NCI-H2196 treated with DMSO at 0.1 percent for 48 hours (cell line): ENCODE results near the gene GABRR3.

Experiments used
- DNase-seq: peaks from one replicate; lab custom pipeline; 2025; ENCODE audit not compliant: unreplicated experiment; lab: John Stamatoyannopoulos, UW

GABRR3 gene

GRCh38 chr3:97958796-97959195 is 76.3 kb downstream of the GABRR3 start:
- DNase-seq = no peak

DNA sequence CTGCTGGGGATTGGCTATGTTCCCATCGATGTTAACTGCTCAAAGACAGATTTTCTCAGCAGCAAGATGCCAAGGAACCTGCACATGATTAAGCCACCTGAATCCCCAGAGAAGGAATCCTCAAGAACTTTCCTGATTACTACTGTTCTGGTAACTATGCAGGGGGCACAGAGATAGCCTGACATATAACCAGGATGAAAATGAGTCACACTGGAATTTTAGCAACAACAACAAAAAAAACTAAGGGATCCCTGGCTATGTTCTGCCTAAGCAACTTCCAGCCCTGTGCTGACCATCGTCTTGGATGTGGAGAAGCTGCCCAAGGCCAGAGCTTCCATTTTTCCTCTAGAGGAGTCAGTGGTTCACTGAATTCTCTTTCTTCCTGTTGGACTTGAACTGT is 76.7 kb downstream of the GABRR3 start:
- no peak for DNase-seq

DNA sequence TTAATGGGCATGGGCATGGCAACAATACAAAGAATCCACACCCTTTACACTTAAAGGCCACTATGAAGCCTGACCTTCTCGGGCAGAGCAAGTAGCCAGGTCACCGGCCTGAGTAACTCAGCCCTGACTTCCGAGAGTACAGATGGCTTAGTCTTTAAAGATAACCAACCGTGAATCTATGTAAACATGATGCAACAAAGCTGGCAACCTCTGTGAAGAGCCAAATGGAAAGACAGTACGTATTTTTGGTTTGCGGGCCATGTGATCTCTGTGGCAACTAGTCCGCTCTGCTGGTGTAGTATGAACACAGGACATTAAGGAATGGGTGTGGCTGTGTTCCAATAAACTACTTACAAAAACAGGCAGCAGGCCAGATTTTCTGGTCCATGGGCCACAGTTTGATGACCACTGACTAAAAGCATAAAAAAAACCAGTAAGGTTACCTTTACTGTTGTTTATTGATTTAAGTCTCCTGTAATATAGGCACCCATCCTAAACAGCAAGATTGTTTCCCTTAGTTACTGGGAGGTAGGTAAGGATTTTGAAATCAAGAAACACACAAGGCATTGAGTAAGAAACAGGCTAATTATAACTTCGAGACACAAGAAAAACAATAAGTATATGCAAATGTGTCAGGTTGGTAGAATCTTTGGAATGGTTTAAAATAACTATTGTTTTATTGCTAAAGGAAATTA is 77.4 kb downstream of the GABRR3 start:
- no peak for DNase-seq

- DNase-seq = no peak
These were observed 79.1 kb downstream of the GABRR3 start for GRCh38 chr3:97956051-97956450.

- DNase-seq = no peak
These were observed 80.8 kb downstream of the GABRR3 start for GRCh38 chr3:97954228-97954827.

DNA sequence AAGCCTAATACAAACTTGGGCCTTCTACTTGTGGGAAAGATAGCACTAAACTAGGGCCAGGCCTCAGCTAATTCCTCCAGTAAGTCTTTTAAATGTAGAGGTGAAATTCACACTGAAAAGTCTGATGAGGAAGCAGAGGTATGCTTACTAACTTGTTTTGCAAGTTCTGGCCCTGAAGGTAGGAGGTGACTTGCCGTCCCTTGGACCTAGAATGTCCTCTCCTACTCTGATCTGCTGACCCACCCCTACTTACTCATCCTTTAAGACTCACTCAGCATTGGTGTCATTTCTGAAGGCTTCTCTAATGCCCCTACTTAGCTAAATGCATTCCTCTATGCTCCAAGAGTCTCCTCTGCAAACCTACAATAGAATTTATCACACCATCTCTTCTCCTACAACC is 82.2 kb downstream of the GABRR3 start:
- no peak for DNase-seq

- no peak for DNase-seq
These were observed 82.8 kb downstream of the GABRR3 start for GRCh38 chr3:97952280-97952679.

- no peak for DNase-seq
These were observed 84.8 kb downstream of the GABRR3 start for GRCh38 chr3:97950360-97950759.

- no peak for DNase-seq
These were observed 85.4 kb downstream of the GABRR3 start for GRCh38 chr3:97949743-97950142.

- DNase-seq = no peak
These were observed 86.0 kb downstream of the GABRR3 start for GRCh38 chr3:97949110-97949485.

GRCh38 chr3:97948351-97949109 is 86.6 kb downstream of the GABRR3 start:
- DNase-seq = no peak

DNA sequence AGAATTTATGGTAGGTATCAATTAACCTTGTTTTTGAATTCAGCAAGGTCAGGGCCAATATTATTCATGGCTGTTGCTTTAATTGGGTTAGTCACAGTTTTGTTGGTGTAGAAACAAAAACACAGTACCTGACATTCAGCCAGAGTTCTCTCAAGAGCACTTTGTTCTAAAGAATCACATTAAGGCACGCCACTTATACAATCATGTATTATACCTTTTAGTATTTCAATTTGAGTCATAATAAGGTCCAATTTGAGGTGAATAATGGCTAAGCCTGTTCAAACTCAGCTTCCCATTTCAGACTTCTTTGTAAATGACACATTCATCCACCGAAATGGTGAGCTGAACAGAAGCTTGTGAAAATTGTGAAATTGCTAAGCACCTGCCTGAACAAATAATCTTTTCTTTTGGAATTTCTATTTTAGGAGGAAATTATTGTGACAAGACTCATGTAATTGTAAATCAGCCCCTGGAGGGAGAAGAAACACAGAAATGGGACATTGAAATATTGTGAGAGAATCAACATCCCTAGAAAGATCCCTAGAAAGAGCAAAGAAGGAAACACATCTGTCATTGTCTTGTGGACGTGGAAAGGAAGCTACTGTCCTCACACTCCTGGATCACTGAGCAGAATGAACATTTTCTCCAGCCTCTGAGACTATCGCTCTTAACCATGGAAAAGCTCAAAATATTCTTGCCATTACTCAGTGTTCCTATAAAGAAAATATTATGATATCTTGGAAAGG is 92.1 kb downstream of the GABRR3 start:
- no peak for DNase-seq

DNA sequence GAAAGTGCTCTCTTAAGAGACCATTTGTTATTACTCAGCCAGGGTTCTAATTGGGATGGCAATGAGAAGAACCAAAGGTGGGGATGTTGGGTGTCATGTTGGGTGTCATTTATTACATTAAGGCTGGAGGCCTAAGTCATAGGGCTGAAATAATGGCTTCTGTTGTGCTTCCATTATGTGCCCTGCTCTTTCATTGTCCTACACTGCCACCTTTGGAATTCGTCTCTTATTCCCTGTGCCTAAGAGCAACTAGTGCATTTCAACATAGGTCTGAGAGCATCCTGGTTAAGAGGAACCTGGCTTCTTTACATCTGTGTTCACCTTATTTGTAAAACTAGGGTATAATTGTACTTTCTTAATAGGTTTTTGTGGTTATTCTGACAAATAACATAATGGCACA is 95.1 kb downstream of the GABRR3 start:
- no peak for DNase-seq

- no peak for DNase-seq
These were observed 95.7 kb downstream of the GABRR3 start for GRCh38 chr3:97939401-97939800.

DNA sequence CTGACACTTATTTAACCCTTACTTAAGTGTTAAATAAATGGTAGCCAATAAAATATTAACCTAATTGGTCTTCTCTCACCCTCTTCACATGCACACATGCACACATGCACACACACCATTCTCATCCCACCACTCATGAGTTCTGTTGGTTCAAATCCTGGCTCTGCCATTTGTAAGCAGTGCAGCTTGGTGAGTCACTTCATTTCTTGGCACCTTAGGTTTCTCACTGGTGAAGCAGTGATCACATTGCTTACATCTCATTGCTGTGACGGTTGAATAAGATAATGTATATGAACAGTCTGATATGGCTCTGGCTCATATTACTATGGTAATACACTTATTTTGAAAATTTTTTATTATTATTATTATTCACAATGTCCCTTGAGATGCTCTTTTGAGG is 96.7 kb downstream of the GABRR3 start:
- DNase-seq = no peak

GRCh38 chr3:97937205-97937604 is 97.9 kb downstream of the GABRR3 start:
- no peak for DNase-seq

DNA sequence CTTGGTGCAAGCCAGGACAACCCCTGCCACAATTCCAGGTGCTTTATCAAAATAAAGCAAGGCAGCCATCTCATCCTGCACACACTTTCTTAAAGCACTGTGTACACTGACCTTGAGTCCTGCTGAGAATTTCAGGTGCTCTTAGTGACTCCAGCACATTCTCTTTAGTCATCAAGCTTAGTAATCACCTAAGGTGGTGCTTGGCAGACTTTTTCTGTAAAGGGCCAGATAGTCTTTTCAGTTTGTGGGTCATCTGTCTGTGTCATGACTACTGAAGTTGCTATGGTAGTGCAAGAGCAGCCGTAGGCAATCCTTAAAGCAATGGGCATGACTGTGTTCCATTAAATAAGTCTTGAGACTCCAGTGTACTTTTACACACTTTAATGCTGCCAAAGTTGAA is 99.3 kb downstream of the GABRR3 start:
- DNase-seq = no peak
